T-cell (primary cell): ENCODE measurements around the gene WBP2. TPM values are rescaled to one million over a fixed set of nuclear protein-coding genes. Genes with fewer than 3 reads are reported as not detected.

Experiments used
- ATAC-seq, 4 experiments: fragments of 200-7000 bp in 3 of 4; fragments of 150-1000 bp in 1 of 4; cut with Tn5 transposase; replicated peaks in 1 of 4; 1 replicate in 3 of 4; 2 replicates in 1 of 4; pipeline ENCODE4 v1.10.0; 2021; ENCODE audit warnings: moderate library complexity in 3 of 4, mild to moderate bottlenecking in 2 of 4, moderate number of reproducible peaks in 1 of 4
- CTCF ChIA-PET, 2 donors: fragments of 300-600 bp; sonication (Branson Sonifier 250); formaldehyde crosslinking; loops; one replicate each; lab custom pipeline; 2022; ENCODE audit warnings: antibody characterized with exemption in 2 of 2; lab: Charles Lee
- POLR2A ChIA-PET, 2 donors: fragments of 300-600 bp; sonication (Branson Sonifier 250); formaldehyde crosslinking; loops; one replicate each; lab custom pipeline; 2022; ENCODE audit warnings: antibody characterized with exemption in 2 of 2; lab: Charles Lee
- DNase-seq, 35 experiments: peaks; one replicate each; pipeline versions ENCODE4 v3.0.0 to v3.0.0-alpha.2; 2013 to 2023
- H3K27ac ChIP-seq: one replicate; pipeline ENCODE4 v1.5.1; 2013; ENCODE audit warnings: low read length
- H3K27me3 ChIP-seq, 2 experiments: replicated peaks in 1 of 2; 1 replicate in 1 of 2; 2 replicates in 1 of 2; pipeline versions ENCODE4 v1.6.1 to v1.7.0; 2013; ENCODE audit warnings: low read length in 1 of 2, mixed read lengths in 1 of 2; ENCODE audit not compliant: control insufficient read depth in 2 of 2, insufficient read depth in 2 of 2; ENCODE audit errors: extremely low read depth in 1 of 2
- H3K36me3 ChIP-seq, 2 donors: 1 replicate in 1 of 2; 2 replicates in 1 of 2; pipeline versions ENCODE4 v1.6.1 to v1.7.0; 2013; ENCODE audit warnings: low read length in 1 of 2; ENCODE audit not compliant: control insufficient read depth in 2 of 2, insufficient read depth in 1 of 2; ENCODE audit errors: extremely low read depth in 1 of 2
- H3K4me1 ChIP-seq, 2 experiments: 1 replicate in 1 of 2; 2 replicates in 1 of 2; pipeline versions ENCODE4 v1.6.1 to v1.7.0; 2013; ENCODE audit warnings: low read length in 2 of 2, mixed read lengths in 1 of 2; ENCODE audit not compliant: insufficient read depth in 2 of 2, control insufficient read depth in 1 of 2; ENCODE audit errors: extremely low read depth in 1 of 2
- H3K4me3 ChIP-seq, 2 donors: 1 replicate in 1 of 2; 2 replicates in 1 of 2; pipeline versions ENCODE4 v1.5.1 to v1.7.0; 2013; ENCODE audit warnings: mild to moderate bottlenecking in 2 of 2, low read length in 1 of 2, moderate library complexity in 1 of 2; ENCODE audit not compliant: control insufficient read depth in 1 of 2; ENCODE audit errors: extremely low read depth in 1 of 2
- H3K9me3 ChIP-seq: 2 replicates; pipeline ENCODE4 v1.7.0; 2013
- H3K27ac Mint-ChIP-seq, 2 donors: one replicate each; pipeline ENCODE4 v1.8.0; 2020 to 2021; ENCODE audit warnings: mild to moderate bottlenecking in 2 of 2, mixed read lengths in 2 of 2
- H3K27me3 Mint-ChIP-seq, 2 donors: one replicate each; pipeline ENCODE4 v1.8.0; 2021 to 2022; ENCODE audit warnings: mixed read lengths in 2 of 2
- H3K36me3 Mint-ChIP-seq: one replicate; pipeline ENCODE4 v1.8.0; 2021; ENCODE audit warnings: mixed read lengths
- H3K4me1 Mint-ChIP-seq, 3 donors: one replicate each; pipeline ENCODE4 v1.8.0; 2020 to 2022; ENCODE audit warnings: mixed read lengths in 3 of 3, mild to moderate bottlenecking in 1 of 3
- H3K4me3 Mint-ChIP-seq, 3 donors: one replicate each; pipeline ENCODE4 v1.8.0; 2020 to 2022; ENCODE audit warnings: mild to moderate bottlenecking in 3 of 3, mixed read lengths in 3 of 3, moderate library complexity in 3 of 3
- H3K9me3 Mint-ChIP-seq, 3 donors: one replicate each; pipeline ENCODE4 v1.8.0; 2020 to 2022; ENCODE audit warnings: mixed read lengths in 3 of 3
- WGBS: methylation state at CpG from one replicate; pipeline ENCODE4 v1.1.5; 2013; ENCODE audit warnings: missing lambda C conversion rate; ENCODE audit not compliant: insufficient coverage; 5-methylcytosine and 5-hydroxymethylcytosine counted together
- total RNA-seq, 35 experiments: library from RNA in 6 of 35; stranded (reverse) in 6 of 35; fragments of 120-200 nt in 1 of 35; gene quantifications; one replicate each; pipeline versions ENCODE4 v1.2.1 to v1.2.4 and lab custom pipeline; 2013 to 2026

The WBP2 gene
- total RNA-seq, 5 donors from 2014 or later (not counting 1 experiment from before 2014, with no cell fraction given) = 91.4 to 158 (median 138) TPM

- Histone ChIP-seq H3K27ac (no peak overlapping the region), H3K27me3 (no peaks in the 10 kb centered on the region), H3K4me1 (peaks cover 0 to 4% of the 10 kb centered on the region in 2 experiments), H3K9me3 (no peaks in the 10 kb centered on the region), H3K4me3 (no peak overlapping the region), H3K36me3 (peaks cover 35 to 55% of the 10 kb centered on the region in 2 donors)
- Mint-ChIP-seq H3K4me1 (peaks cover 0 to 4% (median 2%) of the 10 kb centered on the region in 3 donors), H3K9me3 (no peaks in the 10 kb centered on the region), H3K4me3 (no peak overlapping the region), H3K27me3 (no peaks in the 10 kb centered on the region), H3K36me3 (peaks cover 5% of the 10 kb centered on the region), H3K27ac (no peak overlapping the region)
- CTCF ChIA-PET = no interaction called here
- no peak for ATAC-seq
- no peak for DNase-seq
- POLR2A ChIA-PET = no interaction called here
- WGBS = 90% methylated on average over 2 of the region's 5 CpGs
Measured at GRCh38 chr17:75810216-75810615, 44.9 kb downstream of the WBP2 start.

- ATAC-seq = no peak
- Histone ChIP-seq H3K36me3 (peaks cover 31 to 53% of the 10 kb centered on the region in 2 donors), H3K9me3 (no peaks in the 10 kb centered on the region), H3K4me3 (no peak overlapping the region), H3K27me3 (no peaks in the 10 kb centered on the region), H3K27ac (no peak overlapping the region), H3K4me1 (peaks cover 0 to 4% of the 10 kb centered on the region in 2 experiments)
- DNase-seq = no peak
- 97% methylated on average over 24 of the region's 24 CpGs for WGBS
- H3K9me3 Mint-ChIP-seq = no peaks in the 10 kb centered on the region
- no peaks in the 10 kb centered on the region for H3K27me3 Mint-ChIP-seq
- POLR2A ChIA-PET = no interaction called here
- H3K36me3 Mint-ChIP-seq = peaks cover 5% of the 10 kb centered on the region
- H3K27ac Mint-ChIP-seq = no peak overlapping the region
- H3K4me1 Mint-ChIP-seq = peaks cover 0 to 4% (median 2%) of the 10 kb centered on the region in 3 donors
- H3K4me3 Mint-ChIP-seq = no peak overlapping the region
- CTCF ChIA-PET = interaction anchor here in 1 of 2 donors (0.6 kb wide), 1 partner anchor 605 kb away, joined by 3 read pairs; no protein-coding TSS in a partner anchor
Measured at GRCh38 chr17:75809631-75810111, 45.5 kb downstream of the WBP2 start.

- Mint-ChIP-seq H3K4me3 (no peak overlapping the region), H3K27me3 (no peaks in the 10 kb centered on the region), H3K9me3 (no peaks in the 10 kb centered on the region), H3K27ac (peak overlapping the region in 1 of 2 donors; percentile 34), H3K36me3 (peaks cover 5% of the 10 kb centered on the region), H3K4me1 (peaks cover 0 to 4% (median 2%) of the 10 kb centered on the region in 3 donors)
- Histone ChIP-seq H3K4me1 (peaks cover 0 to 4% of the 10 kb centered on the region in 2 experiments), H3K36me3 (peaks cover 26 to 48% of the 10 kb centered on the region in 2 donors), H3K27me3 (no peaks in the 10 kb centered on the region), H3K27ac (no peak overlapping the region), H3K9me3 (no peaks in the 10 kb centered on the region), H3K4me3 (no peak overlapping the region)
- POLR2A ChIA-PET = no interaction called here
- CTCF ChIA-PET = interaction anchor here in 1 of 2 donors (0.6 kb wide), 1 partner anchor 605 kb away, joined by 3 read pairs; no protein-coding TSS in a partner anchor
- ATAC-seq = no peak
- DNase-seq = no peak
- 98% methylated on average over 5 of the region's 18 CpGs for WGBS
Measured at GRCh38 chr17:75808905-75809621, 46.1 kb downstream of the WBP2 start.

- CTCF ChIA-PET = interaction anchor here in 1 of 2 donors (0.6 kb wide), 1 partner anchor 8 kb away, joined by 3 read pairs; no protein-coding TSS in a partner anchor
Measured at GRCh38 chr17:75808549-75808904, 46.6 kb downstream of the WBP2 start.

GRCh38 chr17:75807861-75808260 is 47.3 kb downstream of the WBP2 start:
- H3K27me3 ChIP-seq = no peaks in the 10 kb centered on the region
- no peak overlapping the region for H3K4me3 Mint-ChIP-seq
- peaks cover 24 to 36% of the 10 kb centered on the region in 2 donors for H3K36me3 ChIP-seq
- no peak for DNase-seq
- H3K4me1 ChIP-seq = peaks cover 2 to 4% of the 10 kb centered on the region in 2 experiments
- no peak overlapping the region for H3K4me3 ChIP-seq
- H3K36me3 Mint-ChIP-seq = peaks cover 11% of the 10 kb centered on the region
- no peak overlapping the region for H3K27ac ChIP-seq
- ChIA-PET CTCF (interaction anchor here (0.6 to 1.2 kb wide), 2 partner anchors 8 to 46 kb away, joined by 3 to 4 read pairs; no protein-coding TSS in a partner anchor), POLR2A (no interaction called here)
- no peaks in the 10 kb centered on the region for H3K9me3 Mint-ChIP-seq
- peaks cover 0 to 13% (median 6%) of the 10 kb centered on the region in 3 donors for H3K4me1 Mint-ChIP-seq
- no peak for ATAC-seq
- H3K27ac Mint-ChIP-seq = no peak overlapping the region
- 100% methylated on average over 1 of the region's 3 CpGs for WGBS
- H3K27me3 Mint-ChIP-seq = no peaks in the 10 kb centered on the region
- no peaks in the 10 kb centered on the region for H3K9me3 ChIP-seq

More at GRCh38 chr17:75808549-75808904, 46.6 kb downstream of the WBP2 start:
- POLR2A ChIA-PET = no interaction called here
- ATAC-seq = no peak
- Mint-ChIP-seq H3K4me3 (no peak overlapping the region), H3K36me3 (peaks cover 7% of the 10 kb centered on the region), H3K27me3 (no peaks in the 10 kb centered on the region), H3K27ac (peak overlapping the region; percentile 15 to 34), H3K4me1 (peaks cover 0 to 9% (median 2%) of the 10 kb centered on the region in 3 donors), H3K9me3 (no peaks in the 10 kb centered on the region)
- no peaks in the 10 kb centered on the region for H3K27me3 ChIP-seq
- peaks cover 0 to 4% of the 10 kb centered on the region in 2 experiments for H3K4me1 ChIP-seq
- no peak overlapping the region for H3K27ac ChIP-seq
- H3K9me3 ChIP-seq = no peaks in the 10 kb centered on the region
- WGBS = 92% methylated on average over 3 of the region's 4 CpGs
- no peak overlapping the region for H3K4me3 ChIP-seq
- peaks cover 26 to 42% of the 10 kb centered on the region in 2 donors for H3K36me3 ChIP-seq
- DNase-seq = no peak

- Mint-ChIP-seq H3K9me3 (no peaks in the 10 kb centered on the region), H3K4me3 (no peak overlapping the region), H3K36me3 (peaks cover 5% of the 10 kb centered on the region), H3K27me3 (no peaks in the 10 kb centered on the region), H3K27ac (no peak overlapping the region), H3K4me1 (peaks cover 0 to 13% (median 6%) of the 10 kb centered on the region in 3 donors)
- H3K27ac ChIP-seq = no peak overlapping the region
- no peaks in the 10 kb centered on the region for H3K27me3 ChIP-seq
- WGBS = 96% methylated on average over 2 of the region's 4 CpGs
- DNase-seq (peak in 1 of 35 experiments; percentile 7), ATAC-seq (no peak)
- H3K36me3 ChIP-seq = peaks cover 17 to 27% of the 10 kb centered on the region in 2 donors
- CTCF ChIA-PET = interaction anchor here in 1 of 2 donors (1.2 kb wide), 1 partner anchor 47 kb away, joined by 4 read pairs; no protein-coding TSS in a partner anchor
- POLR2A ChIA-PET = no interaction called here
- H3K4me3 ChIP-seq = no peak overlapping the region
- no peaks in the 10 kb centered on the region for H3K9me3 ChIP-seq
- H3K4me1 ChIP-seq = peaks cover 2 to 4% of the 10 kb centered on the region in 2 experiments
Measured at GRCh38 chr17:75806822-75807500, 48.2 kb downstream of the WBP2 start.
